CD4-positive, alpha-beta T cell treated with Interleukin-6 for 4 hours (primary cell): ENCODE measurements around the gene GLIS1.

Source experiments
- DNase-seq: peaks from one replicate; pipeline ENCODE4 v3.0.0-alpha.2; 2020; ENCODE audit warnings: mixed read lengths

The GLIS1 gene

DNA sequence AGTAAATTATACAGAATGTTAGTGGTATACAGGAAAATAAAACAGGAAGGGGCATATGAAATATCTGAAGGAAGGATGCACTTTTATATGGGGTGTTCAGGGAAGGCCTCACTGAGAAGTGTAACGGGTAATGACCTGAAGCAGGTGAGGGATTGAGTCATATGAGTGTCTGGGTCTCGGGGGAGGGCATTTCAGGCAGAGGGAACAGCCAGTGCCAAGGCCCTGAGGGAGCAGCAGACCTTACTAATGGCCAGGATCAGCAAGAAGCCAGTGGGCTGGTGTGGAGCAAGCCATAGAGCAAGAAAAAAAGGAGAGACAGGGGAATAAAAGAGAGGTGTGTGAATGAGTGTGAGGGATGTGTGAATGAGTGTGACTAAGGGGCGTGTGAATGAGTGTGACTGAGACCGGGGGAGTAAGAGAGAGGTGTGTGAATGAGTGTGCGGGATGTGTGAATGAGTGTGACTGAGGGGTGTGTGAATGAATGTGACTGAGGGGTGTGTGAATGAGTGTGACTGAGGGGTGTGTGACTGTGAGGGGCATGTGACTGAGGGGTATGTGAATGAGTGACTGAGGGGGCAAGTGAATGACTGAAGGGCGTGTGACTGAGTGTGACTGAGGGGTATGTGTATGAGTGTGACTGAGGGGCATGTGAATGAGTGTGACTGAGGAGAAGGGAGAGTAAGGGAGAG lies 107.2 kb downstream of the GLIS1 start:
- DNase-seq = no peak

DNA sequence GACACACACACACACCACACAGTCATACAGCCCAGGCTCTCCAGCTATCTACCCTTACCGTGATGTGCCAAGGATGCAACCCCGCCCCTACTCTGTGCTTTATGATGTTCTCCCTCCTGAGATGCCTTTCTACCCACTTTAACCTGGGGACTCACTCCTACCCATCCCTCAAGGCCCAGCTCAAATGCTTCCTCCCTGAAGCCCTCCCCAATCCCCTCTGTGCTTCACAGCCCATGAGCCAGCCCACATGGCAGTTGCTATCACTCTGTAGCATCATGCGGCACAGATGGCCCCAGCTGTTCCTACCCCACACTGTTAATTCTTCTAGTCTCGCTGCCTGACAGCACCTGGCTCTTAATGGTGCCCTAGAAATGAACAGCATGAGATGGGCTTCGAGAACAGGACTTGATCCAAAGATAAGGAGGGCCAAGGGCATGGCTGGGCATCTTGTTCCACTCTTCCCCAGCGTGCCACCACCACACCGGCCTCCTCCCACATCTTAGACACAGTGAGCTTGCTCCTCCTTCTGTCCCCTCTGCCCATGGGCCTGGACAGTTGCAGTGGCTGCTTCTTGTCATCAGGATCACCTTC lies 109.8 kb downstream of the GLIS1 start:
- no peak for DNase-seq

DNA sequence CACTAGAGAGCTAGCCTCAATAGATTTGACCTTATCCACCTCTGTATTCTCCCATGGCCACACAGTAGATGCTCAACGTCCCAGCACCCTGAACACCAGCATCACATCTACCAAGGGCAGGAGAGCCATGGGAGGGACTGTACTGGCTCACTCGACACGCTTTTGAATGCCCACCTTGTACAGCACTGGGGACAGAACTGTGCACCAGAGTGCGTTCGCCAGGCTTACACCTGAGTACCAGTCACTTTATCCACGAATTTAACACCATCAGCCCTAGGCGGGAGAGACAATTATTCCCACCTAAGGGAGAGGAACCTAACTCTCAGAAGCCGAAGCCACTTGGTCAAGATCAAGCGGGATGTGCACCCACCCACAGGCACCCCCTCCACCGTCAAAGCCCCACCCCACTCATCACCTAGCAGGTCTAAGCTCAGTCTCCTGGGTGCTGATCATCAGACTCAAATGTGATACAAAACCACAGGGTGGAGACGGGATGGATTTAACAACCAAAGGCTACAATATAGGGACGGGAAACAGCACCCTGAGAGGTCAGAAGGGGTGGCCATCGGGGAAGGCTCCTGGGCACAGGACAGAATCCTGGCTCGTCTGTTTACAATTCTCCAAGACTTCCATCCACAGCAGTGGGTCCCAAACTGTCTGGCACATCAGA lies 110.5 kb downstream of the GLIS1 start:
- DNase-seq = no peak

DNA sequence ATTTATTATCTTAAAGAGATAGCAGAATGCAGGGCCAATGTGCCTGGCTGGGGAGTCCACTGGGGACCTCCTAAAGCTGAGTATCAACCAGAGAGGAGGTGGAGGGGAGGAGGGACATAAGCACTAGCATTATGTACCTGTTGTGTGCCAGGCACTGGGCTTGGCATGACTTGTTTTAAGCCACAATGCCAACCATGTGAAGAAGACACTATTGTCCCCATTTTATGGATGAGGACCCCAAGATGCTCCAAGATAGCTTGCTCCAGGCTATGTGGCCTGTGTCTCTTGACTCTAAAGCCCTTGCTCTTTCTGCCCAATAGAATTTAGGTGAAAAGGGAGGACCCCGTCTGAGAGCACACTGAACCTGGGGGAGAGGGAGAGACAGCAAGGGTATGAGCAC lies 111.3 kb downstream of the GLIS1 start:
- DNase-seq = no peak

DNA sequence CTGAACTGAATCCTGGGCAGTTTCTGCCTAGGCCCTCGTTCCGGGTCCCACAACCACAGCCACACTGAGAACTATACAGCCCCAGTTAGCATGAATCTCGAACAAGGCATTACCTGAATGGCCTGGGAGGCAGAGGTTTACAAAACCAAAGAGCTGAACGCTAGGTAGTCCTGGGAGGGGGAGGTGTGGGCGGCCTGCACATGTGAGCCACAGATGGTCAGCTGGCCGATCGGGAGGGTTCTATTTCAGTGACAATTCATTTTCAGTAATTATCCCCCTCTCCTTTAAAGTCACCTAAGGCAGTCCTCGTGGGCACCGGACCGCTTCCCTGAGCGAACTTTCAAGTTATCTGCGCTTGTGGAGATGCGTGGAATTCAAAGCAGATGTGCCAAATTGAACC lies 111.9 kb downstream of the GLIS1 start:
- DNase-seq = no peak

DNA sequence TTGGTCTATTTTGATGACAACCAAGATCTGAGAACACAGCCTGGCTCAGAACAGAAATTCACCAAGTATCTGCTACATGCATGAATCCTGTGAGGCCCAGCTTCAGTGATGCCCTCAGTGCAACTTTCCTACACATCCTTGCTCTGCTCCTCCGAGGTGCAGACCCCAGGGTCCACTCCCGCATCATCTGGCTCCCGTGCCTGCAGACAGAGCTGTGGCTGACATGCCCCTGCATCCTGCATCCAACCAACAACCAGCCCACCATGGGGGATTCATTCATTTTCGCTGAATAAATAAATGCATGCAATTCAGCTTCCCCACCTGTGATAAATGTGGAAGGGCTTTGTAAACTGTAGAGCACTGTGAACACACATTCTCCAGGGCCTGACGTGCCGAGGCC lies 112.3 kb downstream of the GLIS1 start:
- no peak for DNase-seq

DNA sequence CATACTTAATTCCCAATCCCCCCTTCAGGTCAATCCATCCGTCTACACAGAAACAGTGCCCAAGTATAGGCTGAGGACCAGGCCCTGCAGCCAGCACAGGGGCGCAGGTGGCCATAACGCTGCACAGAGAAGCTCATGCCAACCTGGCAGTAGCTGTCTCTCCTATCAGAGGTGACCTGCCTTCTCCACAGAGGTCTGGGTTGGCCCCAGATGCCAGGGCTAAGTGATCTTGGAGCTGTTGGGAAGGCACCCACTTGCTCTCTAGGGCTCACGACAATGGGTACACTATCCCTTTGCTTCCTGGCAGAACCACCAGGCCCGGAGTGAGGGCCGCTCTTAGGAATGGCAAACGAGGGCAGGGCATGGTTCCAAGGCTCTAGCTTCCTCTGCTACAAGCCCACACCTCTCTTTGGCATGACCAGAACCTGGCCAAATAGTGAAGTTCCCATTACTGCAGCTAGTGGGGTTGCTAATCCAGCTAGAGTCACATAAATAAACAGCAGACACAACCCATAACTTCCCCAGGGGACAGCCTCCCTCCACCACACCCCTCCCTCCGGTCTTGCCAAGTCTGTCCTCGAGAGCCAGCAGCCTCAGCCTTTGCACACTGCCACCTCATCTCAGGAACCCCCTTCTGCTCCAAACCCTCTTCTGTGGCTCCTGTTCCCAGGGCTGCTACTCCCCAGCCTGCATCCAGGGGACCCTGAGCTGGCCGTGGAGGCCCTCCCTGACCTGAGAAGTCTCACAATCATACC lies 113.0 kb downstream of the GLIS1 start:
- no peak for DNase-seq

DNA sequence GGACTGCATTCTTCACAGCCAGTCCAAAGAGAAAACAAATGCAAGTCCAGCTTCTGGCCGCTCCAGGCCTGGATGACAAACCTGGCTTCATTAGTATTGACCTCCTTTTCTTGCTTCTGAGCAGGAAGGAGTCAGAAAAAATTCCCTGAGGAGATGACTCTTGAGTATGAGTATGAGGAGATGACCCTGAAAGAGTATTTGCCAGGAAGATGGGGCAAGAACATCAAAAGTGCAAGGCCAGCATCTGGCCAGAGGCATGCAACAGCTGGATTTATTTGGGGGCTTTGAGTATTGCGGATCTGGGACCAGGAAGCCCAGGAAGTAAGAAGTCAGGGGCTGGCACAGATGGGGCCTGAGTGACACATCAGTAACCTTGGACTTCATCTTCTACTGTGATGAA lies 113.9 kb downstream of the GLIS1 start:
- no peak for DNase-seq

DNA sequence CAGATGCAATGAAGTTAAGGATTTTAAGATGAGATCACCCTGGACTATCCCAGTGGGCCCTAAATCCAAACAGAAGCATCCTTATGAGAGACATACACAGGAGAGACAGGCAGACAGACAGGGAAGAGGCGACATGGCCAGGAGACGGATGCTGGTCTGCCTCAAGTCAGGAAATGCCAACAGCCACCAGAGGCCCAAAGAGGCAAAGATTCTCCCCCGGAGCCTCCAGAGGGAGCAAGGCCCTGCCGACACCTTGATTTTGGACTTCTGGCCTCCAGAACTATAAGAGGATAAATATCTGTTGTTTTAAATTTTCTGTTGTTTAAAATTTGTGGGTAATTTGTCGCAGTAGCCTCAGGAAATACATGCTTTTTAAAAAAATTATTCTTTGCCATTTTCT lies 116.4 kb downstream of the GLIS1 start:
- no peak for DNase-seq

DNA sequence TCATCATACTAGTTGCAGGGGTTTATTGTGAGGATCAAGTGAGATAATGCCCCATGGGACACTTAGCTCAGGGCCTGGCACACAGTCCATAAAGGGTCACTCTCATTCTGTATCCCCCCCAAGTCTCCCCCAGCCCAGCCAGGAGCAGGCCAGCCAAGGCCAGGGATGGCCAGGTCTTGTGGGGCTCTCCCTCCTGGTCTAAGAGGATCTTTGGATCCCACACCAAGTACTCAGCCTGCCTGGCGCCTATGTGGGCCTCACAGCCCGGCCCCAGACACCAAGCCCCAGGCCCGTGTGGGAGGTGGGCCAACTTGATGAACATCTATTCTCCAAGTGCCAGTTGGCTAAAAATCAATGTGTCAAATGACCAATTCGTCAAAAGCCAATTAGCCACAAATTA lies 117.8 kb downstream of the GLIS1 start:
- no peak for DNase-seq

DNA sequence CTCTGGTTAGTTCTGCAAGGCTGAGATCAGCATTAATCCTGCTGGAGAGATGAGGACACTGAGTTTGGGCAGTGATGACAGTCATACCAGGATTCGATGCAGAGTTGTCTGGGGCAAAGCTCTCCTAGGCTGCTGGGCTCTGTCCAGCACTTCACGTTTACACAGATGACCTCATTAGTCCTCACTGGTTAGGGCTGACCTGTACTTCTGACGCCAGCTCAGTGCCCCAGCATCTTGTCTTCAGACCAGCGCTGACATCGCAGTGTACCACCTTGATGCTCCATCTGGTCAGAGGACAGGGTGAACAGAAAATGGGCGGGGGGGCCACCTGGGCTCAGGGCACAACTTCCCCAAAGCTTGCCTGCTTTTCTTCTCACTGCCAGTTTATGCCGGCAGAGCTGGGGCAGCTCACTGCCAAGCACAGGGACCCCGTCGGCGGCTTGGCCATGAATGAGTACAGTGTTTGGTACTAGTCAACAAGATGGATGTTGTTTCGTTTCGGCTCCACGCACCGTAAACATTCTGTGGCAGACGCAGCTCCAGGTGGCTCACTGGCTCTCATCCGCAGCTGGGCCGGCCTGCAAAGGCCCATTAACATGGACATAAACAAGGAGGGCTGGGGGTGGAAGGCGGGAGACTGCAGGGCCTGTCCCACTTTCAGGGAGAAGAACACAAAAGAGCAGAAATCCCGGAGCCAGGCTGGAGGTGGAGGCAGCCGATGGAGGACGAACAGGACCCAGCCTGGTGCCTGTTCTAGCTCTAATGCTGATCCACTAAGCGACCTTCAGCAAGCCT lies 118.7 kb downstream of the GLIS1 start:
- DNase-seq = no peak

DNA sequence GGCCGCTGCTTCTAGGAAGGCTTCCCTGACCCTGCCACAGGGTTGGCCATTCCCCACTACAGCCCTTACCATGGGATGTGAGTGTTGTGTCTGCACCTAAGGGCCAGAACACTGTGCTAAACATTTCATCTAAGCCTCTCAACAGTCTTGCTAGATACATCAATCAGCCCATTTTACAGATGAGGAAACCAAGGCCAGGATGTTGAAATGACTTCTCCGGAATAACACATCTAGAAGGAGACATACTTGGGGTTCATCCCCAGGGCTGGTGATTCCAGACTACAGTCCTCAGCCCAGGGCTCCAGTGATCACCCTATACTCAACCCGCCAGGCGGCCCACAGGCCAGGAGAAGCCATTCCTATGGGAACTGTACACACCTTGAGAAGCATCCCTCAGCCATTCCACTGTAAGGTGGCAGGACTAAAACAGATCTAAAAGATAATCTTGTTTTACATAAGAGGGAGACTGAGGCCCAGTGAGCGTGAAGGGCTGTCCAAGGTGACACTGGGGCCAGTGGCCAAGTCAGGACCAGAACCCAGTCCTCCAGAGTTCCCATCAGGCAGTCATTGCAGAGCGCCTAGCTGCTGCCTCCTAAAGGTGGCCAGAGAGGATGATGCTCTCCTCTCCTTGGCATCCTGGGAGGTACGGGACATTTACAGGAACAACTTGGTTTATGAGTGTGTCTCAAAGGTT lies 119.5 kb downstream of the GLIS1 start:
- DNase-seq = no peak

DNA sequence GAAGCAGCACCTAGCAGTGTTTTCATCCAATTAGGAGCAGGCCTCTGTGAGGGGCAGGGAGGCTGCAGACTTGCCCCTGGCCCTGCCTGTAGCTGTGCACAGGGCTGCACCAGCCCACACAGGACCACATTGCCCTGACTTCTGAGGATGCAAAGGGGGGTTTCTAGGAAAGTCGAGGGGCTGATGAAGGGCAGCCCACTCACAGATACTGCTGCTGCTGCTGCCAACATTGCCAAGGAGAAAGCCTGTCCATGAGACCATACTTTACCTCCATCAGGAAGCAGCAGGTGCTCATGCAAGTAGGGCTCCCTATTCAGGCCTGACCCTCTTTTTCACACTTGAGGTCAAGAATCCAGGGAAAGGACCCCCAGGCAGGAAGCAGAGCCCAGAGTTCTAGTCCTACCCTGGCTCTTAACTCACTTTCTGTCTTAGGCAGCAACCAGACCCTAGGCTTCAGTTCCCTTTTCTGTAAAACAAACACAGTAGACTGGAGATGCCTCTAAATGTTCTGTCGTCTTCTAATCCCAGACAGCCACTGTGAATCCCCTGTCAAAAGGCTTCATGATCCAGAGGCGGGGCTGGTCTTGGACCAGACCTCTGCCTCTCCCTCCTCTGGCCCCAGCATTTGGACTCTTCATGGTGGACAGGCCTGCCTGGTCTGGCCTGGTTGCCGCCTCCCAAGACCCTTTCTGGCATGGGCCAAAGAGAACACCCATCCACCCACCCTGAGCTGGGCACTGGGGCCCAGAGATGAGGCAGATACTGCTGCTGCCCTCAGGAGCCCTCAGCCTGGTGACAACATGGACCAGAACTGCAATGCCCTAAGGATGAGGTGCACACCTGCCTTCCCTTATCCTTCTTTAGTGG lies 120.2 kb downstream of the GLIS1 start:
- no peak for DNase-seq

DNA sequence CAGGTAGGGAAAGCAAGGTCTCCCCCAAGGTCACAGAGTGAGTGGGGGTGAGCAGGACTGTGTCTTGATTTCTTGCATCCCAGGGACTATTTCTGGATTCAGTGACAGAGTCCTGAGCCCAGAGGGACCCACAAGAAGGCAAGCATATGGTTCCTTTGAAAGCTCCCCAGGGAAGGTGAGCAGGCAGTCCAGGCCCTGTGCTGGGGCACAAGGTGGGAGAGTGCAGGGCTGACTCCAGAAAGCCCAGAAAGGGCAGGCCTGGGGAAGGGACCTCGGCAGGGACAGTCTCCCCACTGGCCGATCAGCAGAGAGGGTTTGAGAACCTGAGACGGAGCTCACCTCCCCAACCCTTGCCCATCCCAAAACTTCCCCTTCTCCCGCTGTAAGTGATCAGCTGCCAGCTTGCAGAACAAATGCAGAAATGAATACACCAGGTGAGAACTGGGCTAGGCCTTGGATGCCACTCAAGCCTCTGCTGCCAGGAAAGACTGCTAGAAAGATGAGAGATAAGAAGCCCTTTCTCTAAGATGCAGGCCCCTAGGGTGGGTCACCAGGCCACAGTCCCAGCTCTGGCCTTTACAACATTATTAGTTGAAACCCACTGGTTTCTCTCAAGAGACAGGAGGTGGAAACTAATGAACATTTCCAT lies 121.0 kb downstream of the GLIS1 start:
- no peak for DNase-seq

DNA sequence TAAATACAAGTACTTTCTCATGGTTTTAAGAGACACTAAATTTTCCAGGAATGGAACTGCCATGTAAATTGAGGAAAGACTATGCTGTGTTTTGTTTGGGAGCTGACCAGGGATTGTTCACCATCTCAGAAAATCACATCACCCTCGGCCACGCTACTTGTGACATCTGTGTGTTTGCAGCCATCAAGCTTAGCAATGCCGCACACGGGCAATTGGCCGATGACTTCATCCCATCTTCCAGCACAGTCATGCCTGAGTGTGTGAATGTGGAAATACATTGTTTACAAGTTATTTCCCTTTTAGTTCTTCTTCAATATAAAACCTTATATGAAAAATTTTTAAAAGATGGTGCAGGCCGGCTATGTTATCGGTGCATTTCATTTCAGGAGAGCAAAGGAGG lies 121.6 kb downstream of the GLIS1 start:
- no peak for DNase-seq

DNA sequence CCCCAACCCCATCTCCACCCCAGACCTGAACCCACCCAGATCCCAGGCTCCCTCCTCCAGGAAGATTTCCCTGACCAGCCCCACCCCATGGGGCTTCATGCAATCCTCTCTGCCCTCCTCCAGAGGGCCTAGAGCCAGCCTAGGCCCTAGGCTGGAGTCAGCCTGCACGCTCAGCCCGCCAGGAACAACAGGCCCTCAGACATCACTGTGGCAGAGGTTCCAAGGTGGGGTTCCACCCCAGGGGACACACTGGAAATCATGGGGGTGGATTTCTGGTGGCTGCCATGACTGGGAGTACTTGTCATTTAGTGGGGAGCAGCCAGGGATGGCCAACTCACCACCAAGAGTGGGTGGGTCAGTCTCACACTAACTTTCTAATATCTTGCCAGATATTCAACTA lies 122.0 kb downstream of the GLIS1 start:
- DNase-seq = no peak

DNA sequence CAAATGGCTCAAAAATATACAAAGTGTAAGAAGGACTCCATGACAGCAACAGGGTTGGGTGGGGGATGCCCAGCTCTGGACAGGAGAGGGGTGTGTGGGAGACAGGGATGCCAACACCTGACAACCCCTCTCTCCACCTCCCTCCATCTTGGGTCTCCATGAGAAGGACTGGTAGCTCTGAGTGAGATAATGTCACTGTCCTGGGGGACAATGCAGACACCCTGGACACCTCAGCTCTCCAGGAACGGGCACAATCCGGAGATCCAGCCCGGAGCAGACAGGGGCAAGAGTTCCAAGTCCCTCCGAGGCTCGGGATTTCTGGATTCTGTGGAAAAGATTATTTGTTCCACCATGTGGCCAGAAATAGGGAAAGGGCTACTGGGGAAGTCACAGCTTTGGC lies 122.5 kb downstream of the GLIS1 start:
- no peak for DNase-seq

DNA sequence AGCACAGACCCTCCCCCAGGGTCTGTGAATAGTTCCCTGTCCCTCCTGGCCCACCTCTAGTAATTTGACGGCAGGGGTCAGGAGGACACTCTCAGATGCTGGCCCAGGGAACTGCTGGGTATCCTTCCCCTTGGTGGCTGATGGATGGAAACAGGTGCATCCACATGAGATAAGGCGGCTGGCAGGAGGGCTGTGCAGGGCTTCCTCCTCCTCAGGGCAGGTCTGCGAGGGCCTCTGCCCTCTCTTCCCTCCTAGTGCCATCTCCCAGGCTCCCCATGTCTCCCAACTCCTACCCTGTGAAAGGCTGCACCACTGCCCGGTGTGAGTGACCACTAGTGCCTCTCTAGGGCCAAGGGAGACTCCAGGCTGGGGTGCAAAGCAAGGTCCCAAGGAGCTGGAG lies 123.9 kb downstream of the GLIS1 start:
- no peak for DNase-seq

DNA sequence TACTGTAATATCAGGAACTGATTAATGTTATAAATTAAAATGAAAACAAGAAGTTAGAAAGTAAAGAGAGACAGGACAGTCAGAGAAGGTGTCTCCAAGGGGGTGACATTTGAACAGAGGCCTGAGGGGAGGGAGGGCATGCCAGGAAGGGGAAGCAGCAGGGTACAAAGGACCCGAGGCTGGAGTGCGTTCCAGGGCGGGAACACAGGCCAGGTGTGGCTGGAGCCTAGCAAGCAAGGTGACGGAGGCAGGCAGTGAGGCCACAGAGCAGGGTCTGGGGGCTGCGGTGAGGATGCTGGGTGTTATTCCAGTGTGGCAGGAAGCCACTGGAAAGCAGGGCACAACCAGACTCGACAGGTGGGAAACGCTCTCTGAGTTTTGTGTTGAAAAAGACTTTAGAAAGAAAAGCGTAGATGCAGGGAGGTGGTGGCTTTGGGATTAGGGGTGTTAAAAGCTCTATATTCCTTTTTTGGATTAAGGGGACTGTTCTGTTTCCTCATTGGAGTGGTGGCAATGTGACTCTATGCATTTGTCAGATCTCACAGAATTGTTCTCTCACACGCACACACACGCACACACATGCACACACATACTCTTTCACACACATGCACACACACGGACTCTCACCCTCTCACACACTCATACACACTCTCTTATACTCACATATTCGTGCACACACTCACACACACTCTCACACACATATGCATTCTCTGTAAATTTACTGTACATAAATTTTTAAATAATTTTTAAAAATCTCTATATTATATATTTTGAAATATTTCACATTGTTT lies 124.5 kb downstream of the GLIS1 start:
- no peak for DNase-seq

DNA sequence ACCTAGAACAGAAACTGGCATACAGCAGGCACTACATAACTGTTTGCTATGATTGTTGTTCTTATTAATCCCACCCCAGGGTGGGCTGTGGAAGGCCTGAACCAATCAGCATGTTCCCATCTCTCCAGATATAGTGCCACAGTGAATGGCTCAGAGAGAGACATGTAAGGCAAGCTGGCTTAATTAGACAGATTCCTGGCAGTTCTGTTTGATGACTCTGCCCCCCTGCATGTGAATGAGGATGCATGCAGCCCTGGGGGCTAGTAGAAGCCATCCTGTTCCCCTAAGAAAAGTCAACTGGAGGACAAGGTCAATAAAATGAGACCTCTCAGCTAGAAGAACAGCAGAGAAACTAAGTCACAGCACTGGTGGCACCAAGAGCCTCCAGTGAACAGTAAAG lies 130.3 kb downstream of the GLIS1 start:
- no peak for DNase-seq
